HG03135 (cell line): ENCODE data around the gene MRPS18A.
"Not testable (repeated sequence)": the region's sequence is repeated elsewhere in the genome, so short reads cannot be mapped to it uniquely, and the experiment has no call there.

Experiments
- ATAC-seq: cut with Tn5 transposase; IDR thresholded peaks from one replicate; pipeline ENCODE4 v1.9.1; 2021; ENCODE audit warnings: mild to moderate bottlenecking, moderate library complexity; ENCODE audit not compliant: unreplicated experiment

MRPS18A gene

GRCh38 chr6:43671801-43672690 lies 15.5 kb downstream of the MRPS18A start:
- ATAC-seq: no peak

DNA sequence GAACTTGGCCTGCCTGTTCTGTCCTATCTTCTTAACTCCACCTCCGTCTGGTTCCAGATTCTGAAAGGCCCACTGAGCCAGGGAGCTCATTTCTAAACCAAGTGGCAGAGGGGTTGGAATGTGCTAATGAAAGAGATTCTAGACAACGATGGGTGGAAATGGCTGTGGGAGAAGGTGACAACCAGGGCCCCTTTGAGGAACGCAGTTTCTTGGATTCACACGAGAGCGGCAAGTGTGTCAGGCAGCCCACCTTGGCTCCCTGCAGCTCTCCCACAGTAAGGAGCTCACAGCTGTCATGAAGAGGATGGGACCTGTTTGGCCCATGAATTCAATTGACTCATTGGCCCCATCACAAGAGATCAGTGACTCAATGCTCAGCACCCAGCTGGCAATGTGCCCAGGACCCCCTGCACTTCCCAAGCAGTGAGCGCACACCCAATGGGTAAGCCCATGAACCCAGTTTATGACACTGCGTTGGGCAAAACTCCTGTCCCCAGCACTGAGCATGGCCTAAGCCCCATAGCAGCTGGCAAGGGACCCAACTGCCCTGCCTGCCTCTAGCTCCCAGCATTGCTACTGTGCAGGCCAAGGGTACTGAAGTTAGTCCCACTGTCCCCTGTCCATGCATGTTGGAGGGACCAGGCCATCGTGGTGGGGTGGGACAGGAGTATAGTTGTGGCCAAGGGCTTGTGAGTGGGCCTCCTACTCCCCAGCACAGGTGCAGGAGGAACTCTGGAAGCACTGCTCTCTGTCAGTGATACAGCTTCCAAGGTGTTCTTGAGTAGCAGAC lies 16.4 kb downstream of the MRPS18A start:
- ATAC-seq: no peak

DNA sequence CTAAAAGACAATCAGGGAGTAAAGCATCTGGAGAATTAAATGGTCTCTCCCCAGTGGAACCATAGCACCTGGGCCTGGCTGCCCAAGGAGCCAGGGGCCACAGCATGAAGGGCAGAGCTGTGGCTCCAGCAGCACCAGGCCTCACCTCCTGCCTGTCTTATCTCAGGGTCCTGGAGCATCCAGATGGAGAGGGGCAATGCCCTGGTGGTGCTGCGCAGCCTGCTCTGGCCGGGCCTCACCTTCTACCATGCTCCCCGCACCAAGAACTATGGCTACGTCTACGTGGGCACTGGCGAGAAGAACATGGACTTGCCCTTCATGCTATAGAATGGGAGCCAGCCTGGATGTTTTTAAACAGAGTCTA lies 17.0 kb downstream of the MRPS18A start:
- no peak for ATAC-seq

DNA sequence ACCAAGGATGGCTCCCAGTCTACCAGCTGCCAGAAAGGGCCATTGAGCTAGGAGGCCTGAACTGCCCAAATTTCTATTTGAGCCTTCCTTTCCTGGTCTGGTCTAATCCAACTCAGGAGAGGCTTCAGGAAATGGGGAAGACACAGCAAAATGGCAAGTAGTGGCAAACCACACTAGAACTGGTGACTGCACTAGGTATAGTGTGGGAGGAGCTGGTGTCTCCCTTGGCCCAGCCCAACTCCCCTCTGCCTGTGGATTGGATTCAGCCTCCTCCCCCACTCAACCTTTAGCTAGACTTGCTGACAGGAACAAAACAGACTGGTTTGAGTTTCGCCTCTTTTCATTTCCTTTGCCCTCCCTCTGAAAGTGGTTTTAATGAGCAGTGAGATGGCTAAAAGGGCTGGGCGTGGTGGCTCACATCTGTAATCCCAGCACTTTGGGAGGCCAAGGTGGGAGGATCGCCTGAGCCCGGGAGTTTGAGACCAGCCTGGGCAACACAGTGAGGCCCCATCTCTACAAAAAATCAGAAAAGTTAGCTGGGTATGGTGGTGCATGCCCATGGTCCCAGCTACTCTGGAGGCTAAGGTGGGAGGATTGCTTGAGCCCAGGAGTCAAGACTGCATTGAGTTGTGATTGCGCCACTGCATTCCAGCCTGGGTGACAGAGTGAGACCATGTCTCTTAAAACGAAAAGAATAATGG lies 17.5 kb downstream of the MRPS18A start:
- ATAC-seq: no peak

DNA sequence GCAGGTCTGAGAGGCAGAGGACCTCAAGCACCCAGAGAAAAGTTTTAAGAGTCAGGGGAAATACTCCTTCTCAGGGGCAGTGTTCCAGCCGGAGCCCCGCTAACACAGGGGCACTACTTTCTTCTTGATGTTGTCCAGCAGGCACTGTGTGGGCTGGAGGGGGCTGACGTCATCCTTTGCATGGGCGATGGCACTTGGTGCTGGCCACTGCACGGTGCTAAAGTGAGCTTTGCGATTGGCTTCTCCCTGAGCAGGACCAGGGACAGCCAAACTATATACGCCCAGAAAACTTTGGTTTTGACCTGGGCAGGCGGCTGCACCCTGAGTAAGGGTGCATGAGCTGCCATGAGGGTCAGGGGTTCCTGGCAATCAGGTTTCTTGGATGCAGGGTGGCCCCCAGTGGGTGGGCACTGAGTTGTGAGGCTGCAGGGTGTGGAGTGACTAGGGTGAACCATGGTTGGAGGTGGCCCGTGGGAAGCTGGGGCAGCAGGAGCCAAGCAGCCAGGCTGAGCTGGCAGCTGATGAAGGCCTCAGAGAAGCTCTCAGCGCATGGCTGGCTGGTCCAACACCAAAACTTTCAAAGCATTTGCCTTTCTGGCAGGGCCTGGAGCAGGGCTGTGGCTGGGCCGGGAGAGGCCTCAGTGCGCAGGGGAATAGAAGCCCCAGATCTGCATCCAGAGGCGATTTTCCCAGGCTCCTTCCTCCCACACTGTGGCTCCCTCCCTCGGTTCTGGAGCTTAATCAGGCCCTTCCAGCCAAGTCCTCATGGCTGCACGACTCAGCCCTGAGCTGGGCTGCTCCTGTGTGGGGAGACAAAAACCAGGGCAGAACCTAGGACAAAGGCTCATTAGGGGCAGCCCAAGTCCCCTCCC lies 18.3 kb downstream of the MRPS18A start:
- ATAC-seq: no peak

GRCh38 chr6:43668151-43669028 lies 19.2 kb downstream of the MRPS18A start:
- ATAC-seq: no peak

DNA sequence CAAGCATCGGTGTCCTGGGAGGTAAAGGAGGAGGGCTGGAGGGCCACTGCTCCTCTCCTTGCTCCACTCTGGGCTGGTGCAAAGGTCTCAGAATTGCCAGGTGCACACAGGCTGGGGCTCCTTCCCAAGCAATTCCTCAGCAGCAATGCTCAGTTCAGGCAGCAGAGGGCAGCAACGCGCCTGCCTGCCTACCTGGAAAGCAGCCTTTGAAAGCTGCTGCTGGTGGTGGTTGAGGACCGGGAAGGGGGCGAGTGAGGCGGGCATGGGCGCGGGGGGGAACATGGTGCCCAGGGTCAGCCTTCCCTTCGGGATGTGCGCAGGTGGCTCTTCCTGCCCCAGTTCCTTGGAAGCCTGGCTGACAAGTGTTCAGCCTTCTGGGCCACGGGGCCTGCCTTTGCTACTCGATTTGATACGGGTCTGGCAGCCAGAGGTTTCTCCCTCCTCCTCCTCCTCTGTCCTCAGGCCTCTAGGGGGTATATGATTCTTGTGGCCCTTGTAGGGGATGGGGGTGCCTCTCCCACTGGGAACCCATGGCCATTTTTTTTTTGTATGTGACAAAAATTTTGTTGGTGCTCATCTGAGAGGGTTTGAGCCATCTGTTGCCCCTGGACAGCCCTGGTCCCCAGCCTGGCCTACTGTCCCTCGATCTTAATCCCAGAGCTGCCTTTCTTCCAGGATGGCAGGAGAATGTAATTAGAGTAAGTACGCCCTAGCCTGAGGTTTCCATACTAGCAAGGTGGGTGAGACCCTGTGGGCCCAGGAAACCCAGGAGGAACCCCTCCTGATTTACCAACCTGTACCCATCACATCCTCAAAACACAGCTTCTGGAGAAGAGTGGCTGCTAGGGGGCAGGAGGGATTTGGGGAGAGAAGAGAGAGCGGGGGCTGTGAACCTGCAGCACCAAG lies 20.1 kb downstream of the MRPS18A start:
- ATAC-seq: no peak

GRCh38 chr6:43666196-43666920 lies 21.2 kb downstream of the MRPS18A start:
- ATAC-seq: no peak

- ATAC-seq: no peak
Measured at GRCh38 chr6:43665376-43665775, 22.2 kb downstream of the MRPS18A start.

DNA sequence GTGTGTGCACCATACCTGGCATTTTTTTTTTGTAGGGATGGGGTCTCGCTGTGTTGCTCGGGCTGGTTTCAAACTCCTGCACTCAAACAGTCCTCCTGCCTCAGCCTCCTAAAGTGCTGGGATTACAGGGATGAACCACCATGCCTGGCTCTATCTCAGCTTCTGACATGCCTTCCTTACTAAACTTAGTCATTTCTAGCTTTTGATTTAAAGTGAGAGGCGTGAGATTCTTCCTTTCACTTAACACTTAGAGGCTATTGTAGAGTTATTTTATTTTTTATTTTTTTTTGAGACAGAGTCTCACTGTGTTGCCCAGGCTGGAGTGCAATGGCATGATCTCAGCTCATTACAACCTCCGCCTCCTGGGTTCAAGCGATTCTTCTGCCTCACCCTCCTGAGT lies 24.6 kb downstream of the MRPS18A start:
- ATAC-seq: not testable (repeated sequence)

- no peak for ATAC-seq
Measured at GRCh38 chr6:43658161-43658560, 29.4 kb downstream of the MRPS18A start.

DNA sequence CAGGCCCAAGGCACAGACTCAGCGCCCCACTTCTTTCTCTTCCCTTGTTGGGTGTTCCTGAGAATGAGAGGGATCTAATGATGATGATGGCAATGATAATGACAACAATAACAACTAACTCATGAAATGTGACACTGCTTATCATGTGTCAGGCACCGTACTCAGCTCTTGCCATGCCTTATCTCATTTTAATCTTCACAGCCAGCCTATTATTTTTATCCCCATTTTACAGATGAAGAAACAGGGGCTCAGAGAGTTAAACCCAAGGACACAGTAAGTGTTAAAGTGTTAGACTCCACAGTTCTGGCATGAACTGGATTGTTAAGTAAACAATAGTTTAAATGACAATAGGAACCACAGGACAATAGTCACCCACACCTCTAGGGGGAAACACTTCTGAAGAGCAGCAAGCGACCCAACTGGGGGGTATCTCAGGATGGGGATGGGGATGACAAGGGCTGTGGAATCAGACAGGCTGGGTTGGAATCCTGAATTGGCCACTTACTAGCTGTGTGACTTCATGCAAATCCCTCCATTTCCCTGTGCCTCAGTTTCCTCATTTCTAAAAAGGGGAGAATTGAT lies 30.3 kb downstream of the MRPS18A start:
- no peak for ATAC-seq

DNA sequence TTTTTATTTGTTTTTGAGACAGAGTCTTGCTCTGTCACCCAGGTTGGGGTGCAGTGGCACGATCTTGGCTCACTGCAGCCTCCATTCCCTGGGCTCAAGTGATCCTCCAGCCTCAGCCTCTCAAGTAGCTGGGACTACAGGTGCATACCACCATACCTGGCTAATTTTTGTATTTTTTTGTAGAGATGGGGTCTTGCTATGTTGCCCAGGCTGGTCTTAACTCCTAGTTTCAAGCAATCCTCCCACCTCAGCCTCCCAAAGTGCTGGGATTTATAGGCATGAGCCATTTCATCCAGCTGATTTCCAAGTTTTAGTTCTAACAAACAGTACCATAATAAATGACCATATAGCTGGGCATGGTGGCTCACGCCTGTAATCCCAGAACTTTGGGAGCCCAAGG lies 34.8 kb downstream of the MRPS18A start:
- ATAC-seq: not testable (repeated sequence)

GRCh38 chr6:43648248-43648647 lies 39.3 kb downstream of the MRPS18A start:
- no peak for ATAC-seq

DNA sequence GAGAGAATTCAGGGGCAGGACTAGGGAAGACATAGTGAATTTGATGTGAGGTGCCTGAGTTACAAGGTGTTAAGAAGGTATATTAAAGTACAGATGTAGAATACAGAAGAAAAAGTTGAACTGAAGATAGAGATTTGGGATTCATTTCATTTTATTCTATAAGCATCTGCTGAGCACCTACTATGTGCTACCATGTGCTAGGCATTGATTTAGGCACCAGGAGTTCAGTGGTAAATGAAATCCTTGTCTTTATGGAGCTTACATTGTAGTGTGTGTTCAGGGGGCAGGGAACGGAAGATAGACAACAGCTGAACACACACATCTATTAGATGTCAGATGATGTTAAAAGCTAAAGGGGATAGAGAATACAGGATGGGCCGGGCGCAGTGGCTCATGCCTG lies 40.0 kb downstream of the MRPS18A start:
- ATAC-seq: no peak

- ATAC-seq: no peak
Measured at GRCh38 chr6:43645613-43645964, 42.0 kb downstream of the MRPS18A start.

GRCh38 chr6:43644940-43645612 lies 42.5 kb downstream of the MRPS18A start, which contains the start of gene RSPH9:
Gene RSPH9 (plus strand): TSS chr6:43645036. CDS start chr6:43645099, 63 bp downstream.
- no peak for ATAC-seq
